HG03432 (cell line): ENCODE data around the gene RSPO4.

ENCODE experiments used
- ATAC-seq: cut with Tn5 transposase; IDR thresholded peaks from one replicate; pipeline ENCODE4 v1.9.1; 2021; ENCODE audit warnings: mild to moderate bottlenecking, moderate library complexity; ENCODE audit not compliant: unreplicated experiment

RSPO4 gene

DNA sequence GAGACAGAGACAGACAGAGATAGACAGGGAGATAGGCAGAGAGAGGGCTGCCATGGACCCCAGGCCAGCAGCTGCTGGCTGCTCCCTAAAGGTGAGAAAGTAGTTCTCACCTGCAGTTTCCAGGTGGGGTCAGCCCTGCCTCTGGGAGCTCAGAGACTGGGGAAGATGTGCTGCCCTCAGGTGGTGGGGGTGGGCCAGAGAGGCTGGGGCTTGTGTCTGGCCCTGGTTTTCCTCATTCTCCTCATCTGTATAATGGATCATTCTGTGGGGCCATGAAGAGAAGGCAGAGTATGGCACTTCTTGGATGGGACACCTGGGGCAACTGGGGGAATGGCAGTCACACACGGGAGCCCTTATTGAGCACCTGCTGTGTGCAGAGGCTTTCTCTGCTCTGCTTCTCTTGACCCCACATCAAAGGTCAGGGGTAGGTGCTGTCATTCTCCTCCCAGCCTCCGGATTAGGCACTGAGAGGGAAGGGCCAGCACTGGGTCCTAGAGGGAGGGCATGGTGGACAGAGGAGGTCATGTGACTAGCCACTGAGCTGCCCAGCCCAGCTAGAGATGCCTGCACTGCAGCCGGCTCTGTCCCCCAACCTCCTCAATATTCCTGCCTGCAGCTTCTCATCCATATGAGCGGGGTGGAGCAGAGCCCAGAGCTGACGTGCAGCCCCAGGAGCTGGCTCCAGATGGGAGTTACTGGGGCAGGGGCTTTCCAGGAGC is 90.1 kb downstream of the RSPO4 start:
- ATAC-seq, result no peak

DNA sequence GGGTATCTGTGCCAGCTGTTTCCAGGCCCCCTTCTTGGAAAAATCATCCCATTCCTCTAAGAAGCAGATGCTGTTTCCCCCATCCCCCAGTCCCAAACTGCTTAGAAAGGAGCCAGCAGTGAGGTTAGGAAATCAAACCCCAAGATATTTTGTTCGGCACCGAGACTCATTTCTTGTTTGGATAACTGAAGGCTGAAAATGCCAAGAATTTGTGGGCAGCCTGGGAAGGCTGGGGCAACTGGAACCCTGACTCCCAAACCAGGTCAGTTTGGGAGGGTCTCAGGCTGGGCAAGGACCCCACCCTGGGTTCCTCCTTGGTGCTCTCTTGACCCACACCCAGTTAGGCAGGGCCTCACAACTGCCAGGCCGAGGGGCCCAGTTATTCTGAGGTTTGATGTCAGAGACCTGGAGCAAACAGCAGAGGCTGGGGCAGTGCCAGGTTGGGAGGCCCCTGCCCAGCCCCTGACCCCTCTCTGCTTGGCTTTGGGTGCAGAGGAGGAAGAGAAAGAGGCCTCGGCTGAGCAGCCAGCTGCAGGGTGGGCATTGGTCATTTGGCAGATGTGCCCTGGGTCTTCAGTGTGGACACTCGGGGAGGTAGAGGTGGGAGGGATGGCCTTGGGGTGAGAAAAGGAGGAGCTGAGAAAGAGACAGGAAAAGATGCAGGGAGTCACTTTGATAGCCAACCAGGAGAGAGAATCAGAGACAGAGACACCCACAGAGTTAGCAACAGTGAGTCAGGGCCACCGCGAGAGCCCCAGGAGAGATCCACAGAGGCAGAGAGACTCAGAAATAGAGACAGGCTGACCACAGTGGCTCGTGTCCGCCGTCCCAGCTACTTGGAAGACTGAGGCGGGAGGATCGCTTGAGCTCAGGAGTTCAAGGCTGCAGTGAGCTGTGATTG is 91.0 kb downstream of the RSPO4 start:
- ATAC-seq, result no peak

DNA sequence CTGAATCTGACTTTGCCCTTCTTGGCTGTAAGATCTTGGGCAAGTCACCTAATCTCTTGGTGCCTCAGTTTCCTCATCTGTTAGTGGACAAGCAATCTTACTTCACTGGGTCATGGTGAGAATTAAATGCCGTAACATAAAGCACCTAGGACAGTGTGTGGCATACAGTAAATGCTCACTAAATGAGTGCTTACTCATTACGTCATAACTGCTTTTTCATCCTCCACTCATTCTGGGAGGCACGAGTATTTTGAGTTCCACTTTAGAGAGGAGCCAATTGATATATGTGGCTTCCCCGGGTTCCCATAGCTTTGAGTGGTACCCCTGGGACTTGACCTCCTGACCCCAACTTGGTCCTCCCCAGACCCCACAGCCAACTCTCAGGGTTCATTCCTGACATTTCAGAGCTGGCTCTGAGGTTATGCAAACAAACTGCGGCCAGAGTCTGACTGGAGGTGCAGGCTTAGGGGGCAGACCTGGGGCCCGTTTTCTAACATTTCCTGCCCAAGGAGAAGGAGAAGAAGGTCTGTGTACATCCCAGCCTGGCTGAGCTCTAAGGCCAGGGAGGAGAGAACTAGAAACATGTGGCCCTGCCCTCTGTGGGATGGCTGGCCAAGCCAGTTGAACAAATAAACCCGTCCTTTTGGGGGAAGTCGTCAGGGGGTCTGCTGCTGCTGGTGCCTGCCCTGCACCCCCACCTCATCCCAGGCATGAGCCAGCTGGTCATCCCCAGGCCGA is 91.8 kb downstream of the RSPO4 start:
- ATAC-seq, result no peak

DNA sequence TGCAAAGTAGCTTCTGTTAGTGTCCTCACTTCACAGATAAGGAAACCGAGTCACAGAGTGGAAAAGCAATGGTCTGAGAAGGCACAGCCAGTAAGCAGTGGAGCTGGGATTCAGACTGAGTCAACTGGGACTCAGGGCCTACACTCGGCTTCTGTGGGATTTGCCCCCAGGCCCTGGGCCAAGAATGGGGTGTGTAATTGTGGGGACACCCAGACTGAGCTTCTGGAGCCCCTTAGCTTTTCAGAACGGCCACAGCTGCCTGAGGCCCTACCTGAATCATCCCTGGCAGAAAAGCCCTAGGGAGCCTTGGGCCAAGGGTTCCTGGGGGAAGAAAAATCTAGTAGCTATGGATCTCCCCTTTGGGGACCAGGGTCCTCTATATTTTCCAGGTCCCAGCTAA is 92.5 kb downstream of the RSPO4 start:
- no peak for ATAC-seq
